NB4 (cell line): ENCODE results near the gene TMEM214.

Experiments
- DNase-seq: peaks from one replicate; pipeline ENCODE4 v3.0.0; 2010; ENCODE audit warnings: low read depth
- H3K4me3 ChIP-seq: one replicate; pipeline ENCODE4 v1.5.1; 2011; ENCODE audit warnings: mild to moderate bottlenecking, low read depth, low read length, moderate library complexity
- CTCF ChIP-seq: IDR thresholded peaks from one replicate; pipeline ENCODE4 v1.5.1; 2012; ENCODE audit warnings: low read depth, low read length
- MAX ChIP-seq: IDR thresholded peaks from 2 replicates; pipeline ENCODE4 v1.6.1; 2011; ENCODE audit warnings: low read depth, low read length
- MYC ChIP-seq: IDR thresholded peaks from 2 replicates; pipeline ENCODE4 v1.6.1; 2011; ENCODE audit warnings: low read depth, low read length
- POLR2A ChIP-seq: IDR thresholded peaks from 2 replicates; pipeline ENCODE4 v1.6.1; 2011; ENCODE audit warnings: mild to moderate bottlenecking; ENCODE audit not compliant: insufficient read length; ENCODE audit errors: extremely low read depth

TMEM214 gene

DNA sequence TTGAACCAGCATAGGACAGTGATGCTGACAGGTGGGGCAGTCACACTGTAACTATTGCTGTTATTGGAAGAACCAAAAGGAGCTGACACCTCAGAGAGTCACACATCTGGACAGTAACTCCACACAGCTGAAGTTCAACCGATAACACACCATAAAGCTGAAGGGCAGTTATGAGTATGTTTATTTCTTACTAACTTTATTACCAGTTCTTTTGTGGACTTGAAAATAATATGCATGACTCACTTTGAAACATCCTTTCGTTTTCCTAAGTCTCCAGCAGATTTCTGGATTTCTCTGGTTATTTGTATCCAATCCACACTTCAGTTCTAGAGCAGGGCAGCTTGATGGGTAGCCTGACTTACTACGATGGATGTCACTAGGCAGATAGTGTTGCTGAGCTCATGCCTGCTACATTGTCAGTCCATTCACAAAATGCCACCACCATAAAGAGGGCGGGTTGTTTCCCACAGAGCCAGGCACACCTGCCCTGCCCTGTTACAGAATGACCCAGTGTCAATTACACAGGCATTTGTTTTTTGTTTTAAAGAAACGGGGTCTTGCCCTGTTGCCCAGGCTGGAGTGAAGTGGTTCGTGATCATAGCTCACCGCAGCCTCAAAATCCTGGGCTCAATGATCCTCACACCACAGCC, 10.3 kb downstream of the TMEM214 start:
- no peak overlapping the region for H3K4me3 ChIP-seq
- no peak for TF ChIP-seq CTCF
- no peak for TF ChIP-seq MAX
- no peak for TF ChIP-seq MYC
- no peak for TF ChIP-seq POLR2A
- DNase-seq, result no peak

DNA sequence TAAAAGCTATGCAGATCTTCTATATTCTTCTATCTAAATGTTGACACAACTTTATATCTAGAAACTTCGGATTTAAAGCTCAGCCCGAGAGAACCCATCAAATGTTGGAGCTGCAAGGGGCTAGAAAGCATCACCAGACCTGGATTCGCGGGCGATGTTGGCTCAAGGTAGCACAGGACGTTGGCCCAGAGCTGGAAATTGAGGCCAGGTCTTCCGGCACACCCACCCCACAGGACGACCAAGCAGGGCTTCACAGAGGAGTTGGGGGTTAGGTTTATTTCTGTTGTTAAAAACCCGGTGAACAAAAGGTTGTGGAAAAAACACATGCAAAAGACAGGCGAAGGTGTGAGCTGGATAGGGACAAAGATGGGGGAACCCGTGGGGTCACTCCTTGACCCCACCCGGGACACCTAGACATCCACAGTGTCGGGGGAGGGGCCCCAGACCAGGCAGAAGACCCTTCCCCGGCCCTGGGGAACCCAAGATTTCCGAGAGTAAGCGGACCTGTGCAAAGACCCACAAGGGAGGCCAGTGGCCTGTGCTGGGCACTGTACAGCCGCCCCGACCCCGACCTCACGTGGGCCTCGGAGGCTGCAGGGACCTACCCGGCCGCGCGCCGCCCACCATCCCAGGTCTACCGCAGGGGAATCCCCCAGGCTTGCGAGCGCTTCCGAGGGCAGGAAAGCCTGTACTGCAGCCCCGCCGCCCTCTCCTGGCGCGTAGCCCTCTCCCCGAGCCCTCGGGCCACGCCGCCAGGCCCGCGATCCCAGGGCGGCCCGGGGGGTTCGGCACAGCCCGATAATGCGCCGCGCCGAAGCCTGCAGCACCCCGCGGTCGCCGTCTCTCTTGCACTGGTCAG, 16.9 kb downstream of the TMEM214 start:
- DNase-seq, result no peak
- TF ChIP-seq MYC (0 out of 2 replicates have a peak, but pooled peaks have one; percentile 11), CTCF (no peak)
- H3K4me3 ChIP-seq, result peak overlapping the region; percentile 78

DNA sequence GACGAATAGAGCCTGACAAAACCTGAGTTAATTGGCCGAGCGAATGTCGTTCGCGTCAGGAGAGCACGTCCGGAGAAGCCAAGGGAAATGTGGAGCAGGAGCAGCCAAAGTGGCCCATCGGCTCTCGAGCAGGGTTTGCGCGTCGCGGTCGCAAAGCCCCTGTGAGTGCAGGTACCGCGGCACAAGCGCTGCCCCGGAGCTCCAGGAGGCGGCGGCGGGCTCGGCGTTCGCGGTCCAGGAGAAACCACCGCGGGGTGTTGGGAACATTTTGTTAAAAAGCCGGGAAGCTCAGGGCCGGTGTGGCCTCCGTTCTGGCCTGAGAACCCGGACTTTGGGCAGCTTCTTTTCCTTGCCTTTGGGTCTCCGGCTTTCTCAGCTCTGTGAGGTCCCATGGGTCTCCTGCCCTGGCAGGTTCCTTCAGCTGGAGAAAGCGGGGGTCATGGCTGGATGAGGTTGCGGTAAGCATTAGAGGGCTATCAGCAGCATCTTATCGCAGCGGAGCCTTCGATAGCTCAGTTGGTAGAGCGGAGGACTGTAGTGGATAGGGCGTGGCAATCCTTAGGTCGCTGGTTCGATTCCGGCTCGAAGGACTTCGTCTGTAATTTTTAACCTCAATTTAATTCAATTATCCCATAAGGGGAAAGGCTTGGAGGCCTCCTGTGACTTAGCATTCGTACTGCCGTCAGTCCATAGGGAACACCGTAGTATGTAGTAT, 17.7 kb downstream of the TMEM214 start:
- H3K4me3 ChIP-seq, result peak overlapping the region; percentile 81
- TF ChIP-seq CTCF, result no peak
- peak; percentile 21 for TF ChIP-seq POLR2A
- peak; percentile 78 for TF ChIP-seq MYC
- TF ChIP-seq MAX, result peak; percentile 50
- DNase-seq, result peak; percentile 96

GRCh38 chr2:27050996-27051901, 18.5 kb downstream of the TMEM214 start, which contains the start of gene AGBL5:
Gene AGBL5, plus strand, starts transcription at chr2:27051668. Its CDS starts 1,291 bp downstream, at chr2:27052959.
- TF ChIP-seq POLR2A (peak; percentile 48), MAX (peak; percentile 73), MYC (peak; percentile 50; the same call in 1 of the 2 replicates), CTCF (no peak)
- peak within 1 kb of the TSS; percentile 81 for H3K4me3 ChIP-seq
- peak; percentile 96 for DNase-seq

DNA sequence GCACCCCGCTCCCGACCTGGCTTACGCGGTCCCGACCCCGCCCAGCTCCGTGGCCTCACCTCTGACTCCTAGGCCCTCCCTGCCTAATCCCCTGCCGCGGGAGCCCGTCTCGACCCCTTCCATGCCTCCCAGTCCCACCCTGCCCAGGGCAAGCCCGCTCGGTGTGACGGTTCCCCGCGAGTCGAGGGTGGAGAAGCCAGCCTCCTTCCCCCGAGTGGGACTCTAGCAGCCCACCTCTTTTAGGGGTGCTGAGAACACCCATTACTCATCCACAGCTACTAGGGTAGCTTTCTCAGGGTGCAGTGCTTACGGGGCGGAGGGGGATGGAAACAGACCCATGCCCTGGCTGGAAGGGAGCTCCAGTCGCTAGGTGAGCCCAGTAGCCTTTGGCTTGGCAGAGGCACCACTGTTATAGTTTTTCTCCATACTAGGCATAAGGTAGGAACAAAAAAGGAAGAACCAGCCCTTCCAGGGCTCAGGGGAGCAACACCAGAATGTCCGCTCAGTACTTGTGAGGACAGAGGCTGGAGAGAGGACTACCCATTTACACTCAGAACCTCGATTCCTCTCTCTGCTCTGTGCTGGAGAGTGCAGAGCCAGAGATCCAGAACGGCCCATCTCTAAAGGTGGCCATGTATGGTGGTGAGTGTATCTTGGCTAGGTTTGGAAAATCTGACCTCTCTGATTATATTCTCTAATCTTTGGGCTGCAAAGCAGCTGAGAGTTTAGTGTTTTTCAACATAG, 19.3 kb downstream of the TMEM214 start:
- DNase-seq, result peak; percentile 54
- TF ChIP-seq CTCF (no peak), MAX (no peak), POLR2A (no peak)
- peak overlapping the region; percentile 81 for H3K4me3 ChIP-seq
